Measurements from ENCODE around the gene NPAS3.

NPAS3 gene

GRCh38 chr14:33527023-33527634 lies 588.5 kb downstream of the NPAS3 start:
- H4K20me1 ChIP-seq: no peaks in the 10 kb centered on the region
- H3K36me3 ChIP-seq: no peaks in the 10 kb centered on the region
- H3K9me3 ChIP-seq (replicated peaks in 1 of 11): no peaks in the 10 kb centered on the region
- H3K4me2 ChIP-seq: no peak overlapping the region
- TF ChIP-seq Cebpa-rat (IDR thresholded peaks at IDR 0.05): no peak
- H3K9ac ChIP-seq: no peak overlapping the region
- H3K27ac ChIP-seq: no peak overlapping the region
- H3K4me1 ChIP-seq: peaks cover 0 to 8% (median 0%) of the 10 kb centered on the region in 10 experiments; a peak in 6 of 20 replicates
- no peaks in the 10 kb centered on the region for H3K27me3 ChIP-seq
- H3K4me3 ChIP-seq: no peak overlapping the region

- Histone ChIP-seq H3K4me1 (peaks cover 0 to 8% (median 0%) of the 10 kb centered on the region in 10 experiments; a peak in 6 of 20 replicates), H3K27ac (no peak overlapping the region), H3K4me3 (no peak overlapping the region), H3K4me2 (no peak overlapping the region), H3K36me3 (no peaks in the 10 kb centered on the region), H4K20me1 (no peaks in the 10 kb centered on the region), H3K27me3 (no peaks in the 10 kb centered on the region), H3K9me3 (replicated peaks in 1 of 11) (no peaks in the 10 kb centered on the region), H3K9ac (no peak overlapping the region)
- TF ChIP-seq Cebpa-rat (IDR thresholded peaks at IDR 0.05): no peak
Observed at GRCh38 chr14:33528655-33529054, 590.0 kb downstream of the NPAS3 start.

GRCh38 chr14:33529787-33530757 lies 591.4 kb downstream of the NPAS3 start:
- Histone ChIP-seq H3K4me3 (no peak overlapping the region), H3K4me2 (no peak overlapping the region), H3K36me3 (no peaks in the 10 kb centered on the region), H4K20me1 (no peaks in the 10 kb centered on the region), H3K27ac (no peak overlapping the region), H3K9ac (no peak overlapping the region), H3K4me1 (peaks cover 0 to 8% (median 0%) of the 10 kb centered on the region in 10 experiments; a peak in 6 of 20 replicates), H3K27me3 (no peaks in the 10 kb centered on the region), H3K9me3 (replicated peaks in 1 of 11) (no peaks in the 10 kb centered on the region)
- TF ChIP-seq Cebpa-rat (IDR thresholded peaks at IDR 0.05): no peak

- no peaks in the 10 kb centered on the region for H3K36me3 ChIP-seq
- H3K4me2 ChIP-seq: no peak overlapping the region
- H3K4me1 ChIP-seq: no peaks in the 10 kb centered on the region
- TF ChIP-seq Cebpa-rat (IDR thresholded peaks at IDR 0.05): no peak
- H3K4me3 ChIP-seq: no peak overlapping the region
- H3K9me3 ChIP-seq (replicated peaks in 1 of 11): no peaks in the 10 kb centered on the region
- H4K20me1 ChIP-seq: no peaks in the 10 kb centered on the region
- H3K27me3 ChIP-seq: no peaks in the 10 kb centered on the region
- H3K27ac ChIP-seq: no peak overlapping the region
- H3K9ac ChIP-seq: no peak overlapping the region
Observed at GRCh38 chr14:33532553-33532952, 593.9 kb downstream of the NPAS3 start.

GRCh38 chr14:33534104-33534503 lies 595.4 kb downstream of the NPAS3 start:
- H3K9ac ChIP-seq: no peak overlapping the region

GRCh38 chr14:33534632-33535031 lies 596.0 kb downstream of the NPAS3 start:
- H4K20me1 ChIP-seq: no peaks in the 10 kb centered on the region
- H3K9me3 ChIP-seq (replicated peaks in 1 of 11): no peaks in the 10 kb centered on the region
- no peak for TF ChIP-seq Cebpa-rat (IDR thresholded peaks at IDR 0.05)
- H3K9ac ChIP-seq: no peak overlapping the region
- H3K4me1 ChIP-seq: 0 out of 20 replicates have a peak, but pooled peaks cover 0 to 3% (median 0%) of the 10 kb centered on the region in 10 experiments
- no peaks in the 10 kb centered on the region for H3K27me3 ChIP-seq
- no peak overlapping the region for H3K4me3 ChIP-seq
- no peak overlapping the region for H3K4me2 ChIP-seq
- no peaks in the 10 kb centered on the region for H3K36me3 ChIP-seq
- H3K27ac ChIP-seq: no peak overlapping the region

More at GRCh38 chr14:33534104-33534503, 595.4 kb downstream of the NPAS3 start:
- no peaks in the 10 kb centered on the region for H3K4me1 ChIP-seq
- H3K9me3 ChIP-seq (replicated peaks in 1 of 11): no peaks in the 10 kb centered on the region
- H3K27ac ChIP-seq: no peak overlapping the region
- no peak overlapping the region for H3K4me3 ChIP-seq
- TF ChIP-seq Cebpa-rat (IDR thresholded peaks at IDR 0.05): no peak
- H3K4me2 ChIP-seq: no peak overlapping the region
- H4K20me1 ChIP-seq: no peaks in the 10 kb centered on the region
- H3K27me3 ChIP-seq: no peaks in the 10 kb centered on the region
- no peaks in the 10 kb centered on the region for H3K36me3 ChIP-seq

GRCh38 chr14:33539918-33540357 lies 601.3 kb downstream of the NPAS3 start:
- H3K4me1 ChIP-seq: peaks cover 0 to 26% (median 0%) of the 10 kb centered on the region in 10 experiments; a peak in 5 of 20 replicates

GRCh38 chr14:33541171-33541570 lies 602.5 kb downstream of the NPAS3 start:
- no peak overlapping the region for H3K9ac ChIP-seq
- H3K4me3 ChIP-seq: no peak overlapping the region
- no peaks in the 10 kb centered on the region for H3K36me3 ChIP-seq
- no peaks in the 10 kb centered on the region for H4K20me1 ChIP-seq
- no peak overlapping the region for H3K27ac ChIP-seq
- peaks cover 0 to 26% (median 0%) of the 10 kb centered on the region in 10 experiments; a peak in 5 of 20 replicates for H3K4me1 ChIP-seq
- no peaks in the 10 kb centered on the region for H3K27me3 ChIP-seq
- no peak for TF ChIP-seq Cebpa-rat (IDR thresholded peaks at IDR 0.05)
- no peaks in the 10 kb centered on the region for H3K9me3 ChIP-seq (replicated peaks in 1 of 11)
- no peak overlapping the region for H3K4me2 ChIP-seq

More at GRCh38 chr14:33539918-33540357, 601.3 kb downstream of the NPAS3 start:
- Histone ChIP-seq H4K20me1 (no peaks in the 10 kb centered on the region), H3K27me3 (no peaks in the 10 kb centered on the region), H3K36me3 (no peaks in the 10 kb centered on the region), H3K4me2 (no peak overlapping the region; a peak in 1 of 22 replicates), H3K9ac (no peak overlapping the region), H3K9me3 (replicated peaks in 1 of 11) (no peaks in the 10 kb centered on the region), H3K27ac (no peak overlapping the region), H3K4me3 (no peak overlapping the region)
- TF ChIP-seq Cebpa-rat (IDR thresholded peaks at IDR 0.05): no peak

All from BLaER1 treated with 17β-estradiol and CSF1 and Interleukin-3, amounts not matched to agents 10 nM and 100 nM (cell line).